Measurements from ENCODE around the gene ADAM30.

DNA sequence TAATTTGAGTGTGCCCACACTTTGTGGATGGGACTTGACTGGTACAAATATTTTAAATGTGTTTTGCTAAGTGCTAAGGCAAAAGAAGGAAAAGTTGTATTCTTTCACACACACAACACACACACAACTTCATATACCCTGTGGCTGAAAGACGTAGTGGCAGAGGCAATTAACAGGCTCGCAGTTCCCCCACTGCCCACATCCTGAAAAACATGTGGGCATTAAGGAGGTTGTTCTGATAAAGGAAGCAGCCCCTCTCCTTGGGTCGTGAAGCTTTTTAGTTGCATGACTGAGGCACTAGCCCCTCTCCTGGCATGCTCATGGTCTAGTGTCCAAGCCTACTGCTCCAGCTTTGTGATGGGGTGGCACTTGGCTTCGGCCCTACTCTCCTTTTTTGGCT is 14.3 kb upstream of the ADAM30 start:
- TF ChIP-seq, protein P1, sequence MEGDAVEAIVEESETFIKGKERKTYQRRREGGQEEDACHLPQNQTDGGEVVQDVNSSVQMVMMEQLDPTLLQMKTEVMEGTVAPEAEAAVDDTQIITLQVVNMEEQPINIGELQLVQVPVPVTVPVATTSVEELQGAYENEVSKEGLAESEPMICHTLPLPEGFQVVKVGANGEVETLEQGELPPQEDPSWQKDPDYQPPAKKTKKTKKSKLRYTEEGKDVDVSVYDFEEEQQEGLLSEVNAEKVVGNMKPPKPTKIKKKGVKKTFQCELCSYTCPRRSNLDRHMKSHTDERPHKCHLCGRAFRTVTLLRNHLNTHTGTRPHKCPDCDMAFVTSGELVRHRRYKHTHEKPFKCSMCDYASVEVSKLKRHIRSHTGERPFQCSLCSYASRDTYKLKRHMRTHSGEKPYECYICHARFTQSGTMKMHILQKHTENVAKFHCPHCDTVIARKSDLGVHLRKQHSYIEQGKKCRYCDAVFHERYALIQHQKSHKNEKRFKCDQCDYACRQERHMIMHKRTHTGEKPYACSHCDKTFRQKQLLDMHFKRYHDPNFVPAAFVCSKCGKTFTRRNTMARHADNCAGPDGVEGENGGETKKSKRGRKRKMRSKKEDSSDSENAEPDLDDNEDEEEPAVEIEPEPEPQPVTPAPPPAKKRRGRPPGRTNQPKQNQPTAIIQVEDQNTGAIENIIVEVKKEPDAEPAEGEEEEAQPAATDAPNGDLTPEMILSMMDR (conservative IDR thresholded peaks at IDR 0.05 in 1 of 2, IDR thresholded peaks at IDR 0.05 in 1 of 2; ENCODE audit: extremely low read depth in 1 of 2, insufficient read depth in 1 of 2, low read depth in 1 of 2, low read length in 2 of 2), result no peak
- TF ChIP-seq EZH2 (IDR thresholded peaks at IDR 0.05; ENCODE audit: borderline replicate concordance, low read length), result no peak

Data from mammary epithelial cell (primary cell).